HG02759 (cell line): ENCODE results near the gene FGL2.
"Not testable (repeated sequence)": the region's sequence is repeated elsewhere in the genome, so short reads cannot be mapped to it uniquely, and the experiment has no call there.

ENCODE experiments used
- ATAC-seq: cut with Tn5 transposase; IDR thresholded peaks from one replicate; pipeline ENCODE4 v1.9.1; 2021; ENCODE audit warnings: mild to moderate bottlenecking, moderate library complexity; ENCODE audit not compliant: unreplicated experiment

Gene FGL2

GRCh38 chr7:77172437-77173172 is 27.0 kb downstream of the FGL2 start:
- ATAC-seq: not testable (repeated sequence)

GRCh38 chr7:77171073-77171472 is 28.5 kb downstream of the FGL2 start:
- not testable (repeated sequence) for ATAC-seq

GRCh38 chr7:77157446-77157845 is 42.2 kb downstream of the FGL2 start:
- ATAC-seq: peak; percentile 77

- peak; percentile 85 for ATAC-seq
Observed at GRCh38 chr7:77157034-77157433, 42.6 kb downstream of the FGL2 start.

GRCh38 chr7:77155601-77156377 is 43.8 kb downstream of the FGL2 start:
- ATAC-seq: not testable (repeated sequence)

- peak; percentile 47 for ATAC-seq
Observed at GRCh38 chr7:77154917-77155464, 44.6 kb downstream of the FGL2 start.

- ATAC-seq: not testable (repeated sequence)
Observed at GRCh38 chr7:77152232-77152631, 47.4 kb downstream of the FGL2 start.
